Right cardiac atrium (tissue), 5 donors: ENCODE measurements around the gene C1GALT1. TPM values are rescaled to one million over a fixed set of nuclear protein-coding genes. Genes with fewer than 3 reads are reported as not detected.
"Not testable (repeated sequence)": the region's sequence is repeated elsewhere in the genome, so short reads cannot be mapped to it uniquely, and the experiment has no call there.

Source experiments
- ATAC-seq, 2 donors: fragments of 200-7000 bp; cut with Tn5 transposase; one replicate each; pipeline versions ENCODE4 v1.8.0 to v1.9.1; 2020; ENCODE audit warnings: moderate library complexity in 2 of 2, mild to moderate bottlenecking in 1 of 2
- DNase-seq, 3 donors: peaks; one replicate each; pipeline ENCODE4 v3.0.0-alpha.2; 2020
- H3K27ac ChIP-seq: one replicate; pipeline ENCODE4 v1.5.1; 2013; ENCODE audit warnings: mild to moderate bottlenecking, low read length, control low read depth, moderate library complexity
- H3K27me3 ChIP-seq: one replicate; pipeline ENCODE4 v1.6.1; 2013; ENCODE audit not compliant: control insufficient read depth, insufficient read depth
- H3K4me1 ChIP-seq: one replicate; pipeline ENCODE4 v1.6.1; 2013; ENCODE audit warnings: low read length; ENCODE audit not compliant: control insufficient read depth, insufficient read depth
- H3K4me3 ChIP-seq: one replicate; pipeline ENCODE4 v1.5.1; 2013; ENCODE audit warnings: low read length, control low read depth
- H3K9me3 ChIP-seq: one replicate; pipeline ENCODE4 v1.6.1; 2013; ENCODE audit warnings: low read length; ENCODE audit not compliant: control insufficient read depth
- WGBS: extraction: QIAGEN DNeasy Blood & Tissue Kit; methylation state at CpG from one replicate; pipeline ENCODE4 v1.1.7; 2013; 5-methylcytosine and 5-hydroxymethylcytosine counted together
- intact Hi-C, 4 donors: fragments of 100-400 bp; cut with DNase I; formaldehyde crosslinking; loops; one replicate each; pipeline versions ENCODE4 v1.11.0 to v1.14.0; 2022 to 2023
- polyA plus RNA-seq: library from polyadenylated mRNA; stranded (reverse); fragments of 200-250 nt; gene quantifications from one replicate; pipeline ENCODE4 v1.2.3, GENCODE V29; 2013
- total RNA-seq, 4 donors: library from RNA; stranded (reverse); fragmentation: NEBNext Ultra II Directional; extraction: Animal tissue kit (Norgen Biotek cat#: 25700); gene quantifications; one replicate each; pipeline ENCODE4 v1.2.1, GENCODE V29; 2021
- donor health status: healthy with polysubstance abuse.
- donor health status: DM: no; HTN: yes; CAD: no.
- donor health status: DM: no; HTN: no; CAD: no.
- donor health status: DM: no; HTN: yes; CAD: no; lungs with severe emphysema.
- donor health status: DM: yes; HTN: yes; CAD: no.

Gene C1GALT1
- total and polyA plus RNA-seq, 5 donors, result 5.2 to 23.3 (median 19.4) TPM

DNA sequence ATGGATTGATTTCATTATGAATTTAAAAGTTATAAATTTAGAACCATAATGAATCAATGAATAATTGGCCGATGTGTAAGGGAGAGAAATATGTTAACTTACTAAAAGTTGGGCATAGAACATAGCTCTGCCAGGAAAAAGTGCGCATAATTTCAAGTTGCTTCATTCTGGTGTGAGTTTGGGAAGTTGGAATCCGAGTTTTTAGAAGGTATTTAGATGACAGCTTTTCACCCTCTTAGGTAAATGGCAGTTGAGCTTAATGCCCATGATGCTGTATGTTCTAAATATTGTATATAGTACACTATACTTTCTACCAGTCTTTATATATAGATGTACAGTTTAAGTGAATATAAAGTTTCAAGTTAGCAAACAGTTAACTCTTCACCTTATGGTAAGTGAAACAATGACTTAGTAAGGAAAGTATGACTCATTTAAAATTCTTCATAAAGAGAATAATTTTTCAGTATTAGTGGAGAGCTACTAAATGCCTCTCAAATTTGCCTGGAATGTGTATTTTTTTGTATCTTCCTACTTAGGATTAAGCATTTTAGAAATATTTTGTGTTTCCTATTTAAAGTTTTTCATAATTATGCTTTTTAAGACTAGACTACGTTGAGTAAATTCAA, 1.6 kb downstream of the C1GALT1 start:
- DNase-seq (no peak), ATAC-seq (no peak)
- WGBS, result 63% methylated on average over 4 of the region's 4 CpGs
- H3K27me3 ChIP-seq, result no peaks in the 10 kb centered on the region
- intact Hi-C loops, result no loop called here
- H3K4me3 ChIP-seq, result peak overlapping the region; percentile 88
- no peak overlapping the region for H3K27ac ChIP-seq
- H3K4me1 ChIP-seq, result peaks cover 3% of the 10 kb centered on the region
- H3K9me3 ChIP-seq, result no peaks in the 10 kb centered on the region

- Histone ChIP-seq H3K27me3 (no peaks in the 10 kb centered on the region), H3K9me3 (no peaks in the 10 kb centered on the region), H3K4me3 (no peak overlapping the region), H3K4me1 (peaks cover 3% of the 10 kb centered on the region), H3K27ac (no peak overlapping the region)
- 76% methylated on average over 7 of the region's 7 CpGs for WGBS
- intact Hi-C loops, result no loop called here
- DNase-seq (no peak), ATAC-seq (no peak)
Measured at GRCh38 chr7:7185371-7185989, 3.1 kb downstream of the C1GALT1 start.

- H3K4me1 ChIP-seq, result no peaks in the 10 kb centered on the region
- intact Hi-C loops, result no loop called here
- ATAC-seq, result no peak
Measured at GRCh38 chr7:7188091-7188490, 5.7 kb downstream of the C1GALT1 start.

GRCh38 chr7:7188742-7189141, 6.4 kb downstream of the C1GALT1 start:
- Histone ChIP-seq H3K4me1 (no peaks in the 10 kb centered on the region), H3K9me3 (no peaks in the 10 kb centered on the region), H3K27ac (no peak overlapping the region), H3K4me3 (no peak overlapping the region), H3K27me3 (no peaks in the 10 kb centered on the region)
- WGBS, result 91% methylated on average over 4 of the region's 4 CpGs
- ATAC-seq (no peak), DNase-seq (no peak)
- intact Hi-C loops, result no loop called here

More at GRCh38 chr7:7188091-7188490, 5.7 kb downstream of the C1GALT1 start:
- Histone ChIP-seq H3K9me3 (no peaks in the 10 kb centered on the region), H3K4me3 (no peak overlapping the region), H3K27ac (no peak overlapping the region), H3K27me3 (no peaks in the 10 kb centered on the region)
- DNase-seq, result no peak

DNA sequence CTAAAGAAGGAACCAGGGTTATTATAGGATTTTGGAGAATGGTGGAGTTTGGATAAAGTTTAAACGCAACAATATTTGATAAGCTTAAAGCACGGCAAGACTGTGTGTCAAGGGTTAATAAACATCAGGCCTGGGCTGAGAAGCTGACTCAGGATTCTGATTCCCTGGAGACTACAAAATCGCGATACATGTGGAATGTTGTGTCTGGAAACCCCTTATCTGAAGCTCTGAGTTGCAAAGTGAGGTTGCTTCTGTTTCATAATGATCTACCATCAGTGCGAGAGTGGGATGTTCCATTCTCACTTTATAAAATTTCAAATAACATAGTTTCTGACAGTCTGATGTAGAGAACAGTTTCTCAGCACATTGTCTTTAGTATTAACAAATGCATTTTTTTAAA, 7.8 kb downstream of the C1GALT1 start:
- 26% methylated on average over 5 of the region's 5 CpGs for WGBS
- no peak for DNase-seq
- peak; percentile 48 to 69 for ATAC-seq
- no peaks in the 10 kb centered on the region for H3K4me1 ChIP-seq
- no peak overlapping the region for H3K27ac ChIP-seq
- H3K4me3 ChIP-seq, result no peak overlapping the region
- no peaks in the 10 kb centered on the region for H3K9me3 ChIP-seq
- intact Hi-C loops, result no loop called here
- no peaks in the 10 kb centered on the region for H3K27me3 ChIP-seq

DNA sequence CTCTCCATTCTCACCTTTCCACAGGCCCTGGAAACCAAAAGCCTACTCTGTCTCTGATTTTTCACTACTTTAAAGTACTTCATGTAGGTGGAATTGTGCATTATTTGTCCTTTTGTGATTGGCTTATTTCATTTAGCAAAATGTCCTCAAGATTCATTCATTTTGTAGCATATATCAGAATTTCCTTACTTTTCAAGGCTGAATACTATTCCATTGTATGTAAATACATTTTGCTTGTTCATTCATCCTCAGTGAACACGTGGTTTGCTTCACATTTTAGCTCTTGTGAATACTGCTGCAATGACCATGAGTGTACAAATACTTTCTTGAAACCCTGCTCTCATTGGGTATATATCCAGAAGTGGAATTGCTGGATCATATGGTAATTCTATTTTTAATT, 8.8 kb downstream of the C1GALT1 start:
- Histone ChIP-seq H3K4me3 (no peak overlapping the region), H3K4me1 (no peaks in the 10 kb centered on the region), H3K27ac (no peak overlapping the region), H3K27me3 (no peaks in the 10 kb centered on the region), H3K9me3 (no peaks in the 10 kb centered on the region)
- DNase-seq (no peak), ATAC-seq (no peak)
- WGBS, result 93% methylated on average over 1 of the region's 1 CpG
- intact Hi-C loops, result no loop called here

DNA sequence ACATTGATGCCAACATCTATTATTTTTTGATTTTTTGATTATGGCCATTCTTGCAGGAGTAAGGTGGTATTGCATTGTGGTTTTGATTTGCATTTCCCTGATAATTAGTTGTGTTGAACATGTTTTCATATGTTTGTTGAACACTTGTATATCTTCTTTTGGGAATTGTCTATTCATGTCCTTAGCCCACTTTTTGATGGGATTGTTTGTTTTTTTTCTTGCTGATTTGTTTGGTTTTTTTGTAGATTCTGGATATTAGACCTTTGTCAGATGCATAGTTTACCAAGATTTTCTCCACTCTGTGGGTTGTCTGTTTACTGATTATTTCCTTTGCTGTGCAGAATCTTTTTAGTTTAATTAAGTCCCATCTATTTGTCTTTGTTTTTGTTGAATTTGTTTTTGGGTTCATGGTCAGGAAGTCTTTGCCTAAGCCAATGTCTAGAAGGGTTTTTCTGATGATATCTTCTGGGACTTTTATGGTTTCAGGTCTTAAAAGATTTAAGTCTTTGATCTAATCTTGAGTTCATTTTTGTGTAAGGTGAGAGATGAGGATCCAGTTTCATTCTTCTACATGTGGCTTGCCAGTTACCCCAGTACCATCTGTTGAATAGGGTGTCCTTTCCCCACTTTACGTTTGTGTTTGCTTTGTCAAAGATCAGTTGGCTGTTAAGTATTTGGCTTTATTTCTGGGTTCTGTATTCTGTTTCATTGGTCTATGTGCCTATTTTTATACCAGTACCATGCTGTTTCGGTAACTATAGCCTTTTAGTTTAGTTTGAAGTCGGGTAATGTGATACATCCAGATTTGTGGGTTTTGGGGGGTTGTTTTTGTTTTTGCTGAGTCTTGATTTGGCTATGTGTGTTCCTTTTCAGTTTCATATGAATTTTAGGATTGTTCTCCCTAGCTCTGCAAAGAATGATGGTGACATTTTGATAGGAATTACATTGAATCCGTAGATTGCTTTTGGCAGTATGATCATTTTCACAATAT, 10.7 kb downstream of the C1GALT1 start:
- H3K4me1 ChIP-seq, H3K27me3 ChIP-seq, H3K9me3 ChIP-seq, H3K4me3 ChIP-seq, H3K27ac ChIP-seq, ATAC-seq, DNase-seq, intact Hi-C loops: not testable (repeated sequence)
- 94% methylated on average over 4 of the region's 4 CpGs for WGBS

DNA sequence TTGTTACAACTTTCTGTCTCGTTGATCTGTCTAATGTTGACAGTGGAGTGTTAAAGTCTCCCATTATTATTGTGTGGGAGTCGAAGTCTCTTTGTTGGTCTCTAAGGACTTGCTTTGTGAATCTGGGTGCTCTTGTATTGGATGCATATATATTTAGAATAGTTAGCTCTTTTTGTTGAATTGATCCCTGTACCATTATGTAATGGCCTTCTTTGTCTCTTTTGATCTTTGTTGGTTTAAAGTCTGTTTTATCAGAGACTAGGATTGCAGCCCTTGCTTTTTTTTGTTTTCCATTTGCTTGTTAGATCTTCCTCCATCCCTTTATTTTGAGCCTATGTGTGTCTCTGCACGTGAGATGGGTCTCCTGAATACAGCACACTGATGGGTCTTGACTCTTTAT, 17.2 kb downstream of the C1GALT1 start:
- 96% methylated on average over 3 of the region's 3 CpGs for WGBS
- ATAC-seq, intact Hi-C loops: not testable (repeated sequence)

GRCh38 chr7:7200255-7200654, 17.9 kb downstream of the C1GALT1 start:
- WGBS, result 92% methylated on average over 3 of the region's 3 CpGs

More for the DNA sequence above, 17.2 kb downstream of the C1GALT1 start:
- not testable (repeated sequence) for H3K27me3 ChIP-seq, H3K4me1 ChIP-seq, H3K27ac ChIP-seq, DNase-seq, H3K4me3 ChIP-seq, H3K9me3 ChIP-seq

GRCh38 chr7:7201578-7202374, 19.4 kb downstream of the C1GALT1 start:
- H3K27me3 ChIP-seq, result no peaks in the 10 kb centered on the region
- H3K4me3 ChIP-seq, result no peak overlapping the region
- DNase-seq (no peak), ATAC-seq (peak in 1 of 2 donors; percentile 62)
- 67% methylated on average over 15 of the region's 15 CpGs for WGBS
- no peaks in the 10 kb centered on the region for H3K9me3 ChIP-seq
- peaks cover 5% of the 10 kb centered on the region for H3K4me1 ChIP-seq
- no peak overlapping the region for H3K27ac ChIP-seq
- intact Hi-C loops, result no loop called here

More at GRCh38 chr7:7200255-7200654, 17.9 kb downstream of the C1GALT1 start:
- intact Hi-C loops, H3K9me3 ChIP-seq, H3K4me1 ChIP-seq, H3K27ac ChIP-seq, DNase-seq, H3K27me3 ChIP-seq, ATAC-seq, H3K4me3 ChIP-seq: not testable (repeated sequence)
